Tibial artery (tissue), 4 donors: ENCODE results near the gene NNAT.
"Not testable (repeated sequence)": the region's sequence is repeated elsewhere in the genome, so short reads cannot be mapped to it uniquely, and the experiment has no call there.

Experiments used
- DNase-seq, 2 donors: peaks; one replicate each; pipeline ENCODE4 v3.0.0-alpha.2; 2019
- H3K27ac ChIP-seq, 2 donors: fragments of 200-600 bp; sonication (generic) in 1 of 2; 1 replicate in 1 of 2; 2 replicates in 1 of 2; pipeline ENCODE4 v1.5.1; 2018 to 2019; ENCODE audit warnings: mild to moderate bottlenecking in 1 of 2
- H3K27me3 ChIP-seq, 2 donors: fragments of 200-600 bp; sonication (generic) in 1 of 2; one replicate each; pipeline versions ENCODE4 v1.5.1 to v1.6.0; 2016 to 2019
- H3K36me3 ChIP-seq, 3 donors: fragments of 200-600 bp; sonication (generic) in 2 of 3; one replicate each; pipeline ENCODE4 v1.5.1; 2016 to 2019; ENCODE audit warnings: mild to moderate bottlenecking in 2 of 3
- H3K4me1 ChIP-seq, 4 donors: fragments of 200-600 bp; sonication (generic) in 2 of 4; 1 replicate in 3 of 4; 2 replicates in 1 of 4; pipeline ENCODE4 v1.5.1; 2016 to 2019
- H3K4me3 ChIP-seq, 2 donors: fragments of 200-600 bp; sonication (generic) in 1 of 2; 1 replicate in 1 of 2; 2 replicates in 1 of 2; pipeline ENCODE4 v1.5.1; 2018 to 2019; ENCODE audit warnings: mild to moderate bottlenecking in 2 of 2
- H3K9me3 ChIP-seq, 3 donors: fragments of 200-600 bp; sonication (generic) in 1 of 3; one replicate each; pipeline ENCODE4 v1.5.1; 2016 to 2019
- CTCF ChIP-seq, 2 experiments: fragments of 200-600 bp in 1 of 2; fragments of 450-650 bp in 1 of 2; IDR thresholded peaks; one replicate each; pipeline ENCODE4 v1.5.1; 2017 to 2019; ENCODE audit warnings: antibody characterized with exemption in 2 of 2, mild to moderate bottlenecking in 1 of 2, moderate library complexity in 1 of 2
- intact Hi-C: fragments of 100-400 bp; cut with DNase I; formaldehyde crosslinking; loops from one replicate; pipeline ENCODE4 v1.15.0; 2023; ENCODE audit warnings: low total_unique reads

The NNAT gene

GRCh38 chr20:37484331-37484730, 36.7 kb upstream of the NNAT start:
- Histone ChIP-seq H3K27me3 (no peaks in the 10 kb centered on the region), H3K9me3 (no peaks in the 10 kb centered on the region), H3K27ac (no peak overlapping the region), H3K36me3 (no peaks in the 10 kb centered on the region), H3K4me3 (no peak overlapping the region), H3K4me1 (peaks cover 0 to 6% (median 2%) of the 10 kb centered on the region in 4 donors)
- no peak for DNase-seq
- intact Hi-C loops: no loop called here
- TF ChIP-seq CTCF (IDR thresholded peaks at IDR 0.05): no peak

- DNase-seq, intact Hi-C loops, H3K27ac ChIP-seq, H3K36me3 ChIP-seq, H3K9me3 ChIP-seq, H3K4me1 ChIP-seq, H3K27me3 ChIP-seq, H3K4me3 ChIP-seq: not testable (repeated sequence)
Observed at GRCh38 chr20:37486209-37486608, 34.8 kb upstream of the NNAT start.

GRCh38 chr20:37490663-37491350, 30.2 kb upstream of the NNAT start:
- H3K4me3 ChIP-seq: no peak overlapping the region
- intact Hi-C loops: no loop called here
- TF ChIP-seq CTCF (IDR thresholded peaks at IDR 0.05): no peak
- H3K9me3 ChIP-seq: no peaks in the 10 kb centered on the region
- H3K27ac ChIP-seq: no peak overlapping the region
- DNase-seq: no peak
- peaks cover 0 to 3% of the 10 kb centered on the region in 2 donors for H3K27me3 ChIP-seq
- peaks cover 0 to 5% (median 3%) of the 10 kb centered on the region in 3 donors for H3K36me3 ChIP-seq
- H3K4me1 ChIP-seq: no peaks in the 10 kb centered on the region

- peaks cover 0 to 3% of the 10 kb centered on the region in 2 donors for H3K27me3 ChIP-seq
- intact Hi-C loops: no loop called here
- H3K27ac ChIP-seq: no peak overlapping the region
- peaks cover 0 to 5% (median 3%) of the 10 kb centered on the region in 3 donors for H3K36me3 ChIP-seq
- no peak for DNase-seq
- TF ChIP-seq CTCF (IDR thresholded peaks at IDR 0.05): no peak
- H3K4me1 ChIP-seq: no peaks in the 10 kb centered on the region
- no peaks in the 10 kb centered on the region for H3K9me3 ChIP-seq
- no peak overlapping the region for H3K4me3 ChIP-seq
Observed at GRCh38 chr20:37492096-37492625, 28.9 kb upstream of the NNAT start.

GRCh38 chr20:37492945-37493344, 28.1 kb upstream of the NNAT start:
- DNase-seq: no peak
- intact Hi-C loops: no loop called here
- Histone ChIP-seq H3K4me1 (no peaks in the 10 kb centered on the region), H3K36me3 (peaks cover 0 to 5% (median 3%) of the 10 kb centered on the region in 3 donors), H3K9me3 (no peaks in the 10 kb centered on the region), H3K4me3 (no peak overlapping the region), H3K27ac (no peak overlapping the region), H3K27me3 (peaks cover 0 to 3% of the 10 kb centered on the region in 2 donors)
- no peak for TF ChIP-seq CTCF (IDR thresholded peaks at IDR 0.05)

- TF ChIP-seq CTCF (IDR thresholded peaks at IDR 0.05): no peak
- no peak overlapping the region for H3K4me3 ChIP-seq
- intact Hi-C loops: no loop called here
Observed at GRCh38 chr20:37494301-37494700, 26.7 kb upstream of the NNAT start.

More at GRCh38 chr20:37494301-37494700, 26.7 kb upstream of the NNAT start:
- no peak for DNase-seq
- Histone ChIP-seq H3K27me3 (peaks cover 0 to 3% of the 10 kb centered on the region in 2 donors), H3K27ac (no peak overlapping the region), H3K9me3 (no peaks in the 10 kb centered on the region), H3K36me3 (peaks cover 0 to 5% (median 3%) of the 10 kb centered on the region in 3 donors), H3K4me1 (no peaks in the 10 kb centered on the region)
